Stimulated activated CD4-positive, alpha-beta T cell treated with anti-CD3 and anti-CD28 coated beads, Interleukin-1b, Interleukin-23, amount 100 ng/mL, for 24 hours (primary cell): ENCODE data around the gene MAMLD1.

Experiments
- DNase-seq, 4 experiments: peaks; one replicate each; pipeline ENCODE4 v3.0.0-alpha.2; 2020; ENCODE audit warnings: low read depth in 4 of 4, low spot score in 1 of 4

The MAMLD1 gene

DNA sequence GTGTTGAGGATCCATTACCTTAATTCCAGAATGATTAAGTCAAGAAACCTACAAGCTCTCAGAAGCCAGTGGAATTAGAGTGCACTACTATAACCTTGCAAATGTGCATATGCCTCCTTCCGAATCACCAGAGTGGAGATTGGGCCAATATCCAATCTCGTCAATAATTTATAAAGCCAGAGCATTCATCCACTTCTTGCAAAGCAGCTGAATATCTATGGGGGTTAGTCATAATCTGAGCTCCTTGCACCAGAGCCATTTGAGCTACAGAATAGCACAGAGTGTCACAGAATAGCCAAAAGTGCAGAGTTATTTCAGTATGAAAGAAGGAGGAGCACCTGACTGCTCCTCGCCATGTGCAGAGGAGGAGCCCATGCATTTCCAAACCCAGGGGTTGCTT is 136.1 kb downstream of the MAMLD1 start:
- DNase-seq: no peak

- no peak for DNase-seq
Observed at GRCh38 chrX:150502091-150502490, 139.0 kb downstream of the MAMLD1 start.

- DNase-seq: no peak
Observed at GRCh38 chrX:150502979-150503897, 140.1 kb downstream of the MAMLD1 start.

DNA sequence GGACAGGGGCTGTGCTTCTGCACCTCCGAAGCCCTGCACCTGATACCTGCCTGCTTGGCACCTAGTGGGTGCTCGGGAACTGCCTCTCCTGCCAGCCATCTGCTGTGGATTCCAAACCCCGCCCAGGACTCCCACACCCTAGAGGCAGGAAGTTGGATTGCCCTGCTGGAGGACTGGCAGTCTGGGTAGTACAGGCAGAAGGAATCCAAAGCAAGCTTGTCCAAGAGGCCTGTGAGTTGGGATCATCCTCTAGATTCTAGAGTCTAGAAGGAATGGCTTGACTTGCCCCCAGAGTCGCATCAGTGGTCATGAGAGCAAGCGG is 140.7 kb downstream of the MAMLD1 start:
- no peak for DNase-seq

GRCh38 chrX:150504397-150505182 is 141.5 kb downstream of the MAMLD1 start:
- no peak for DNase-seq

GRCh38 chrX:150506020-150506419 is 142.9 kb downstream of the MAMLD1 start:
- no peak for DNase-seq

GRCh38 chrX:150506486-150506885 is 143.4 kb downstream of the MAMLD1 start:
- DNase-seq: no peak

DNA sequence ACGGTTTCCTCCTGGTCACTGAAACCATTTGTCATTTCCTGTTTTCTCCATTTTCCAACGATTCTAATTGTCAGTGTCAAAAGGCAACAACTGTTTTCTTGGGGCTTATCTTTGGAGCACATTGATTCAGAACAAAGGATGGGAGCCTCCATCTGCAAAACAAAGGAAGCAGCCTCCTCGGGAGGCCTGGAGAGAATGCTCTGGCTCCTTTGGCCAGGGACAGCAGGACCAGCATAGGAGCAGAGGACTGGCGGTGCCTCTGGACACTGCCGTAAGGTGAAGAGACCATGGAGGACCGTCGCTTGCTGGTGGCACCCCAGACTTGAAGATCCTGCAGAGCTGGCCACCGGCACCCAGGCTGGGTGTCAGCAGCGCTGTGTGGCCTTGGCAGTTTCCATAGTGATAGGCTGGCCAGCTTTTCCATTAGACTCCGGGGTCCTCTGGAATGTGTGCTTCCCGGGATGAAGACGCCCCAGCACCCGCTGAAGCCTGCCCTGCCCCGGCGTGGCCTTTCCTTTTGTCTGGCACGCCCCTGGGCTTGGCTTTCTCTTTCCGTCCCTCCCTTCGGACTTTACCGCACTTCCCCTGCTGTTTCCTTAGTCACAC is 144.2 kb downstream of the MAMLD1 start:
- no peak for DNase-seq

- no peak for DNase-seq
Observed at GRCh38 chrX:150508018-150508417, 144.9 kb downstream of the MAMLD1 start.

GRCh38 chrX:150508451-150509367 is 145.6 kb downstream of the MAMLD1 start:
- no peak for DNase-seq

GRCh38 chrX:150509703-150510102 is 146.6 kb downstream of the MAMLD1 start:
- DNase-seq: no peak

- DNase-seq: no peak
Observed at GRCh38 chrX:150512461-150512901, 149.4 kb downstream of the MAMLD1 start.

DNA sequence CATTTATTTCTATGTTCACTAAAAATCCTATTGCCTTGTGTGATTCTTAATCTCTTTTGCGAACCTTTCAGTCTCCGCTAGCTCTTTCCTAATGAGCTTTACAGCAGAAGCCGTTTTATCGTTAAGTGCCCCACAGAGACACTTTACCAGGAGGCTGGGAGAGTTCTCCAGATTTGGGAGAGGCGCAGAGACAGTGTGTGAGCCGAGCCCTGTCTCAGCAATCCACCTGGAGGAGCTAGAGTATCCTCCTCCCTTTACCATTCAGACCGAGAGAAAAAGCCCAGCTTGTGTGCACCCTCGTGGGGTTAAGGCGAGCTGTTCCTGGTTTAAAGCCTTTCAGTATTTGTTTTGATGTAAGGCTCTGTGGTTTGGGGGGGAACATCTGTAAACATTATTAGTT is 150.4 kb downstream of the MAMLD1 start:
- no peak for DNase-seq

DNA sequence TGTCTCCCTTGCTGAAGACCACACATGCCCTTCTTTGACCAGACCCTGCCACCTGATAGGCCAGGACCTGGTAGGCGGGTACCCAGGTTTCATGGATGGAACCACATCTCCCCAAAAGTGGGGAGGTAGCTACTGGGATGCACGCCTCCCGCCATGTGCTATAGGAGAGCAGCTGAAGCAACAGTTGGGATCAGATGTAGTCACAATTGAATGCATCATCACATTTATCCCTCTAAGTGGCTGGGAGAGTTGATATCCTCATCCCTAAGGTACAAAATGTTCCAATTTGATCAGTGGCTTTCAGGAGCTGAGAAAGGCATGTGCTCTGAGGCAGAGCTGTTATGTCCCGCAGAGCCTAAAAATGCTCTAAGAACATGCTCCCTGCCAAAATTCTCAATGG is 151.3 kb downstream of the MAMLD1 start:
- no peak for DNase-seq

DNA sequence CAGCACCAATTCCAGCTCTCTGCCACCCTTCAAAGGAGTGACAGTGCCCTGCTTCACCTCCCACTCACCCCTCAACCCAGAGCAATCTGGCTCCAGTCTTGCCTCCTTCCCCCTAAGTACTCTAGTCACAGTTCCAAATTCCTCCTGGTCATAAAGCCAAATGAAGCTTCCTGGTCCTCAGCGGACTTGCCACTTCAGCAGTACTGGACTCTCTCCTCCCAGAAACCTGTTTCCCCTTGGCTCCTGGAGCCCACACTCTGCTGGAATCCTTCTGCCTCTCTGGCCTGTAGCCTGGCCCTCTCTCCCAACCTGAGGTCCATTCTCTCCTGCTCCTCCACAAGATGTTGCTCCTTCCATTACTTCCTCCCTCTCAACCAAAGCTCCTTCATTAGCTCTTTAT is 152.7 kb downstream of the MAMLD1 start:
- no peak for DNase-seq

- no peak for DNase-seq
Observed at GRCh38 chrX:150517303-150517910, 154.3 kb downstream of the MAMLD1 start.

GRCh38 chrX:150522494-150522893 is 159.4 kb downstream of the MAMLD1 start:
- no peak for DNase-seq

DNA sequence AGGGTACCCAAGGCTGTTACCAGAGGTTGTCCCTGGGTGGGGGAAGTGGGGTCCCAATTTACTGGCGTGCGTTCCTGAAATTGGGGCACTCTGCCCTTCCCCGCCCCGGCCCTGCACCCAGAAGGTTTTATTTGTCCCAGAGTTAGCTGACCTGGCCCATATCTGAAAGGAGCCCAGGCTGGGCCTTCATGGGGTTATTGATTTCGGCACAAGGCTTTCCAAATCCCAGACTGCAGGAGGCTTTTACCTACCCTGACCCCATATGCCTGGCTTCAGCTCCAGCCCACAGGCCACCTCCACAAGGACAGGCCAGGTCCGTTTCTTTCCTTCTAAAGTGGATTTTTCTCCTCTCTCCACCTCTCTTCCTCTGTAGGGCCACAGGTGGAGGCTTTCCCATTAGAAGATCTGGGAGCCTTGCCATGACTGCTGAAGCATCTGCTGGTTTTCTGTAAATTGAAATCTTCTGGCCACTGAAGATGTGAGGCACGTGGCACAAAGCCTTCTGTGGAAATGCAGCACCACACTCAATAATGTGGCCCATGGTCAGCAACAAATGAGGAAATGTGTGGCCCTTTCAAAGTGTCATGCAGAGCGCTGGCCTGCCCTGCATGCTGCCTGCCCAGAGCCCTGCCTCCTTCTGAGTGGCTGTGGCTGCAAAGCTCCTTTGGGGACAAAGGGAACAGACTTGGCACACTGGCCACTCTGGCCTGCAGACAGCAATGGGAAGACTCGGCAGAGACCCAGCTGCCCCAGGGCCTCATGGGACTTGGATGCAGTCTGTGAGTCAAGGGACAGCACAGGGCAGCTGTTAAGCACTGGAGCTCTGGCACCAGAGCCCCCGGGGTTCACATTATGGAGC is 162.2 kb downstream of the MAMLD1 start:
- no peak for DNase-seq

DNA sequence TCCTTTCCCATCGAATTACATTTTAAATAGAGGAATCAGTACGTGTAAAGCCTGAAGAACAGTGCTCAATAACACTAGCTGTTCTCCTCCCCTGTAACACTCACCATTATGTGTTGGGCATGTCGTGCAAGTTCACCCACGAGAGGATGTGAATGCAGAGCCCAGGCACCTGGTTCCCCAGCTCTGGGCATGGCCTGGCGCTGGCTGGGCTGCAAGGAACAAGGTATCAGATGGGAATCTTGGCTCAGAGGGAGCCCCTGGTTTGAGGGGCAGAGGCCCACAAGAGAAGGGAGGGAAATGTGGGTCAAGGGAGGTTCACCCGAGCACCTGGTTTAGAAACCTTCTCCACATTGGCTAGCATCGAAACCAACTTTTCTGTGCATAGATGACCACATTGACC is 163.6 kb downstream of the MAMLD1 start:
- DNase-seq: no peak

- DNase-seq: no peak
Observed at GRCh38 chrX:150527108-150527507, 164.0 kb downstream of the MAMLD1 start.
